Measurements from ENCODE around the gene MPC1.
"Not testable (repeated sequence)": the region's sequence is repeated elsewhere in the genome, so short reads cannot be mapped to it uniquely, and the experiment has no call there.

MPC1 gene

GRCh38 chr6:166345672-166346071 is 37.1 kb downstream of the MPC1 start:
- not testable (repeated sequence) for DNase-seq (ENCODE audit: low spot score)

GRCh38 chr6:166344921-166345320 is 37.8 kb downstream of the MPC1 start:
- DNase-seq (ENCODE audit: low spot score) = not testable (repeated sequence)

GRCh38 chr6:166344240-166344639 is 38.5 kb downstream of the MPC1 start:
- DNase-seq (ENCODE audit: low spot score) = no peak

GRCh38 chr6:166343150-166343487 is 39.6 kb downstream of the MPC1 start:
- peak; percentile 82 for DNase-seq (ENCODE audit: low spot score)

- peak; percentile 88 for DNase-seq (ENCODE audit: low spot score)
These were observed 40.2 kb downstream of the MPC1 start, which contains the start of gene SFT2D1 for GRCh38 chr6:166342349-166343149. TSS of gene SFT2D1 (minus strand) at chr6:166342545. CDS start at chr6:166342481, 64 bp downstream.

GRCh38 chr6:166341977-166342348 is 40.8 kb downstream of the MPC1 start:
- DNase-seq (ENCODE audit: low spot score) = peak; percentile 55

GRCh38 chr6:166341464-166341863 is 41.3 kb downstream of the MPC1 start:
- peak; percentile 63 for DNase-seq (ENCODE audit: low spot score)

GRCh38 chr6:166338854-166339253 is 43.9 kb downstream of the MPC1 start:
- DNase-seq (ENCODE audit: low spot score) = no peak

GRCh38 chr6:166336847-166337246 is 45.9 kb downstream of the MPC1 start:
- DNase-seq (ENCODE audit: low spot score) = no peak

- no peak for DNase-seq (ENCODE audit: low spot score)
These were observed 47.1 kb downstream of the MPC1 start for GRCh38 chr6:166335378-166336302.

GRCh38 chr6:166334878-166335277 is 47.9 kb downstream of the MPC1 start:
- no peak for DNase-seq (ENCODE audit: low spot score)

- peak; percentile 20 for DNase-seq (ENCODE audit: low spot score)
These were observed 49.4 kb downstream of the MPC1 start for GRCh38 chr6:166333172-166333995.

- DNase-seq (ENCODE audit: low spot score) = no peak
These were observed 51.0 kb downstream of the MPC1 start for GRCh38 chr6:166331503-166332415.

- no peak for DNase-seq (ENCODE audit: low spot score)
These were observed 52.1 kb downstream of the MPC1 start for GRCh38 chr6:166330612-166331011.

- no peak for DNase-seq (ENCODE audit: low spot score)
These were observed 57.2 kb downstream of the MPC1 start for GRCh38 chr6:166325383-166326042.

GRCh38 chr6:166323395-166323794 is 59.3 kb downstream of the MPC1 start:
- DNase-seq (ENCODE audit: low spot score) = no peak

- no peak for DNase-seq (ENCODE audit: low spot score)
These were observed 63.8 kb downstream of the MPC1 start for GRCh38 chr6:166318649-166319600.

GRCh38 chr6:166318227-166318626 is 64.5 kb downstream of the MPC1 start:
- DNase-seq (ENCODE audit: low spot score) = no peak
